Measurements from ENCODE around the gene RAB20.

- TF ChIP-seq POLR2AphosphoS5 (IDR thresholded peaks at IDR 0.05; ENCODE audit: borderline replicate concordance, low read depth, low read length) (no peak), EZH2 (IDR thresholded peaks at IDR 0.05) (no peak), FOXP2 (optimal IDR thresholded peaks at IDR 0.05; ENCODE audit: control extremely low read depth, extremely low read length, insufficient read depth) (no peak)
These were observed 49.3 kb downstream of the RAB20 start for GRCh38 chr13:110512198-110512740.
